Stimulated activated CD8-positive, alpha-beta memory T cell treated with anti-CD3 and anti-CD28 coated beads, Interleukin-4, amount 100 ng/mL, for 48 hours (primary cell): ENCODE measurements around the gene RAB3A.
A peak's percentile ranks its signal among the peaks of the same experiment; 100 is the strongest.

ENCODE experiments used
- DNase-seq: peaks from one replicate; pipeline ENCODE4 v3.0.0-alpha.2; 2020

RAB3A gene

DNA sequence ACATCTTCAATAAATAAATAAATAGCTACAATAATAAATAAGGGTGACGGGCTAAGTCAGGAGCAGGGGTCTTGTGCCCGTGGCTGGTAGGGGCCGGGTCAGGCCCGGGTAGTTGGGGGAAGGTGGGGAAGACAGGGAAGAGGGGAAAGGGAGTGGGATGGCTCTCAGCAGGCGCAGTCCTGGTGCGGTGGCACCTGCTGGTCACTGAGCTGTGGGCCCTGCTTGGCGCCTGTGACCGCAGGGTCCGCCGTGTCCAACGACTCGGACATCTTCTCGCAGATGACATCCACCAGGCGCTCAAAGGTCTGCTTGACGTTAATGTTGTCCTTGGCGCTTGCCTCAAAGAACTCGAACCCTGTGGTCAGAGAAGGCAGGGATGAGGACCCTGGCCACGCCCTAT lies 6.5 kb downstream of the RAB3A start:
- no peak for DNase-seq

DNA sequence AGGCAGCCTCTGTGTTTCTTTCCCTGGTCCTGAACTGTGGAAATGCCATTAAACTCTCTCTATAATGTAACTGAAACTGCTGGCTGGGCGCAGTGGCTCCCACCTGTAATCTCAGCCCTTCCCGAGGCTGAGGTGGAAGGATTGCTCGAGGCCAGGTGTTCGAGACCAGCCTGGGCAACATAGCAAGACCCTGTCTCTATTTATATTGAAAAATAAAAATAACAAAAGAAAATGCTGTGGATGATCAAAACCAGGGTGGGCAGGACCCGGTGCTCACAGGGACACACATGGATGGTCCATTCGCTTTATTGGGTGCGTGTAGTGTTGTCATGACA lies 7.4 kb downstream of the RAB3A start:
- DNase-seq: no peak

GRCh38 chr19:18194554-18195238 lies 9.1 kb downstream of the RAB3A start:
- peak; percentile 63 for DNase-seq

DNA sequence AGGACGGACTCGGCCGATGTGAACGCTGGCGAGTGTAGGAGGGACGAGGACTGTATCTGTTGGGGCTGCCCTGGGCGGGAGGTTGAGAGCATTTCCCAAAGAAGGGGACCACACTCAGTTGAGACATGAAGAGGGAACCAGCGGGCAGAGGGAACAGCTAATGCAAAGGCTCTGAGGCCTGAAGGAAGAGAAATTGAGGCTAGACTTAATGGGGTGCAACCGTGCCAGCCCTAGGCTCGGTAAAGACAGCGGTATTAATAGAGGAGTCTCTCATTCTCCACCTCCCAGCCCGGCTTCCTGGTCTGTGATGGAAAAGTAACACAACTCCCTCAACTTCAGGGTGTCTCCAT lies 9.7 kb downstream of the RAB3A start:
- DNase-seq: no peak

DNA sequence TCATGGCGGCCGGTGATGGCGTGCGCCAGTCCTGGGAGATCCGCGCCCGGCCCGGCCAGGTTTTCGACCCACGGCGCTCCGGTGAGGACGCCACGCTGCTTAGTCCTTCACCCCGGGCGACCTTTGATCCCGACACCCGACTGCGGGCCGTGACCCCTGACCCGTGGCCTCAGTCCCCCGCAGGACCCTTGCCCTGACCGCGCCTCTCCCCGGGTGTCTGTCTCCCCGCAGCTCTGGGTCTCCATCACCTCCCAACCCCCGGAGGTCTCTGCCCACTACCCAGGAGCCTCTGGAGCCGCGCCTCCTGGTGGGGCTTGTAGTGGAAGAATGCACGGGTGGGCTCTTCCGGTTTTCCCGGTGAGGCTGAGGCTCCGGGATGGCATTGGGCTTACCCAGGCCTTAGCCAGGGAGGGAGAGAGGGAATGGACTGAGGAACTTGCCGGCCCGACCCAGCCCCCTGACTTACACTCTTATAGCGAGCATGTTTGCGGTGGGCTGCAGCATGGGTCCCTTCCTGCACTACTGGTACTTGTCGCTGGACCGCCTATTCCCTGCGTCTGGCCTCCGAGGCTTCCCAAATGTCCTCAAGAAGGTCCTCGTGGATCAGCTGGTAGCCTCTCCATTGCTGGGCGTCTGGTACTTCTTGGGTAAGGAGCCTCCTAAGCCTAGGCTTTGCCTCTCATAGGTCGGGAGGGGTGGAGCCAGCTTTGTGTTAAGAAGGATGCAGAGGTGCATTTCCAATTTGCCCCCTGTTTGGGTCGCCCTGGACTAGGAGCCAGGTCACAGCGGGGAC lies 10.3 kb downstream of the RAB3A start:
- peak; percentile 35 for DNase-seq

GRCh38 chr19:18192673-18193387 lies 11.0 kb downstream of the RAB3A start, which contains the start of gene MPV17L2:
Gene MPV17L2, plus strand, starts transcription at chr19:18193218. Its CDS starts 64 bp downstream, at chr19:18193282.
- peak; percentile 98 for DNase-seq

- DNase-seq: no peak
Measured at GRCh38 chr19:18191640-18192062, 12.2 kb downstream of the RAB3A start.

DNA sequence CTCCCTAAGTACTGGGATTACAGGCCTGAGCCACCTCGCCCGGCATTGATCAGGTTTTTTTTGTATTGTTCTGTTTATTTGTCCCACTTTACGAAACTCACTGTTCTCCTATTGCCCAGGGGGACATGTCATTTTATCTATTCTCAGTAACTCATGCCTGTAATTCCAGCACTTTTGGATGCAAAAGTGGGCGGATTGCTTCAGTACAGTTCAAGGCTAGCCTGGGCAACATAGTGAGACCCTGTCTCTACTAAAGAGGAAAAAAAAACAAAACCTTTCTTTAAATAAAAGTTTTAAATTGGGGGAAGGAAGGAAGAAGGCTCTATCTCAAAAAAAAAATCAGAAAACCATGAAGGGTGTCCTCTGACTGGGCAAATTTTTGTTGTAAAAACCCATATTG lies 13.6 kb downstream of the RAB3A start:
- DNase-seq: no peak

DNA sequence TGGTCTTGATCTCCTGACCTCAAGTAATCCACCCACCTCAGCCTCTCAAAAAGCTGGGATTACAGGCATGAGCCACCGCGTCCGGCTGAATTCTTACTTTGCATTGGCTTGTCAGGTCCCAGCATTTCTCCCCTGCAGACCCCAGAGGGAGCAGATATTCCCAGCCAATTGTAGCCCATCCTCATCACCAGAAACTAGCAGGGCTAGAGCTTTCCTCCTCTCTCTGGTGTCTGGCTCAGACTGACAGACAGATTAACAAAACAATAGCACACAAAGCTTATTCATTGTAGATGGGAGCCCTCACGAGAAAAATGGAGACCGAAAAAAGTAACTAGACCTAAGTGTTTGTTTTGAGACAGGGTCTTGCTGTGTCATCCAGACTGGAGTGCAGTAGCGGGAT lies 18.3 kb downstream of the RAB3A start:
- DNase-seq: no peak

GRCh38 chr19:18183529-18183928 lies 20.3 kb downstream of the RAB3A start:
- DNase-seq: no peak

DNA sequence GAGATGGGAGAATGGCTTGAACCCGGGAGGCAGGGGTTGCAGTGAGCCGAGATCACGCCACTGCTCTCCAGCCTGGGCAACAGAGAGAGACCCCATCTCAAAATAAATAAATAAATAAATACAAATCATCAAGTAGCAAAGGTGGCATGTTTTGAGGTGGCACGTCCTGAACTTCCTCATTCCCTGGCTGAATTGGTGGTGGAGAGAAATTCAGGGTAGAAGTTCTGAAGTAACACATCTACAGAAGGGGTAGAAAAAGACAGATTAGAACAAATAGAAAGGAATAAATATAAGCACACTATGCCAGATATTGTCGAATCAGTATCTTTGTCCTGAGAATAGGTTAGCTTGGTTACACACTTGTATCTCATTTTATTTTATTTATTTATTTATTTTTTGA lies 23.9 kb downstream of the RAB3A start:
- DNase-seq: no peak

DNA sequence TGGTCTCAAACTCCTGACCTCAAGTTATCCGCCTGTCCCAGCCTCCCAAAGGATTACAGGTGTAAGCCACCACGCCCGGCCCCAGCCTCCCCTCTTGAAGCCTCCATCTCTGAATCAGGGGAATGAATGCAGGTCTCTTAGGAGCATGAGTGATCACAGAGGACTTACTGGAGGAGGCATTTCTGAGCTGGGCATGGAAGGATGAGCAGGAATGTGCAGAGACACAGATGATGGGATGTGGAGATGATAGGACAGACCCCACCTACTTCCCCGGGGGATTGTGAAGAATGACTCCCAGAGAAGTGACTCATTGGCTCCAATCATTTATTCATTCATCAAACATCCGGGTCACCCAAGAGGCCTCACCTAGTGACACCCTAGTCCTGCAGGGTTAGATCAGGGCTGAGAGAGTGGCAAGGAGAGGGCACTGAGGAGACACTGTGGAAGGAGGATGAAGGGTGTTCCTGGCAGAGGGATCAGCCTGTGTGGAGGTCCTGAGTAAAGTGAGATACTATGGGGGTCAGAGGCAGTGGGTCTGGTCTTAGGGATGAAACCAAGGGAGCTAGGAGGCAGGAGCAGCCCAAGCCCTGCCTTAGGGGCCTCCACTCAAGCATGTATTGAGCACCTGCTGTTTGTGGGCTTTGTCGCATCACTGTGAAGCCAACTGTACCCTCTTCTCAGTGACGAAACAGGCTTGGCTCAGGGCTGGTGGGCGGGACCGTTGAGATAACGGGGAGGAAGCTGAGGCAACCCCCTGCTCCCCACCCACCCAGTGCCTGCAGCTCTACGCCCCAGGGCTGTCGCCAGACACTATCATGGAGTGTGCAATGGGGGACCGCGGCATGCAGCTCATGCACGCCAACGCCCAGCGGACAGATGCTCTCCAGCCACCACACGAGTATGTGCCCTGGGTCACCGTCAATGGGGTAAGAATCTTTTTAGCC lies 27.2 kb downstream of the RAB3A start:
- no peak for DNase-seq

- DNase-seq: no peak
Measured at GRCh38 chr19:18174983-18175382, 28.9 kb downstream of the RAB3A start.

DNA sequence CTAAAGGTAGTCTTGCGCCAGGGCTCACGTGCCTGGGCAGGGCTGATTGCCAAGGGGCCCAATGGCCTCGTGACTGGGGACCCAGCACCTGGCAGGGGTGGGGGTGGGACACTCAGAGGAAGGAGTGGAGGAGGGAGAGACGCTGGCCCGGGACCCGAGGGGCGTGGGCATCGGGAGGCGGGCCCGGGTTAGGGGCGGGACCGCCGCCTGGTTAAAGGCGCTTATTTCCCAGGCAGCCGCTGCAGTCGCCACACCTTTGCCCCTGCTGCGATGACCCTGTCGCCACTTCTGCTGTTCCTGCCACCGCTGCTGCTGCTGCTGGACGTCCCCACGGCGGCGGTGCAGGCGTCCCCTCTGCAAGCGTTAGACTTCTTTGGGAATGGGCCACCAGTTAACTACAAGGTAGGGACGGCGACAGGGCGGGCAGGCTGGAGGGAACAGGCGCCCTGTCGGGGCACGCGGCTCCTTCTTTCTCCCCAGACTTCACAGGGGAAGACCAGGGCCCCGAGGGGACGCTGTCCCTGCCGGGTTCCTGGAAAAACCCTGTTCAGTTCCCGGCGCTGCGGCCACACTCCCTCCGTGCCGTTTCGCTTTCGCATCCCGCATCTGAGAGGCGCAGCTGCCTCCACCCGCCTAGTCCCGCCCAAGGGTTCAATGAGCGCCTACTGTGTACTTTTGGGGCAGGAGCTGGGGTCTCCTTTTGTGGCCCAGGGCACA lies 30.1 kb downstream of the RAB3A start, which contains the start of gene IFI30:
Gene IFI30, plus strand, starts transcription at position 242 of the 717 bp plus-strand sequence. Its CDS starts 29 bp downstream, at position 271.
- DNase-seq: peak; percentile 79

GRCh38 chr19:18173054-18173571 lies 30.7 kb downstream of the RAB3A start:
- no peak for DNase-seq

DNA sequence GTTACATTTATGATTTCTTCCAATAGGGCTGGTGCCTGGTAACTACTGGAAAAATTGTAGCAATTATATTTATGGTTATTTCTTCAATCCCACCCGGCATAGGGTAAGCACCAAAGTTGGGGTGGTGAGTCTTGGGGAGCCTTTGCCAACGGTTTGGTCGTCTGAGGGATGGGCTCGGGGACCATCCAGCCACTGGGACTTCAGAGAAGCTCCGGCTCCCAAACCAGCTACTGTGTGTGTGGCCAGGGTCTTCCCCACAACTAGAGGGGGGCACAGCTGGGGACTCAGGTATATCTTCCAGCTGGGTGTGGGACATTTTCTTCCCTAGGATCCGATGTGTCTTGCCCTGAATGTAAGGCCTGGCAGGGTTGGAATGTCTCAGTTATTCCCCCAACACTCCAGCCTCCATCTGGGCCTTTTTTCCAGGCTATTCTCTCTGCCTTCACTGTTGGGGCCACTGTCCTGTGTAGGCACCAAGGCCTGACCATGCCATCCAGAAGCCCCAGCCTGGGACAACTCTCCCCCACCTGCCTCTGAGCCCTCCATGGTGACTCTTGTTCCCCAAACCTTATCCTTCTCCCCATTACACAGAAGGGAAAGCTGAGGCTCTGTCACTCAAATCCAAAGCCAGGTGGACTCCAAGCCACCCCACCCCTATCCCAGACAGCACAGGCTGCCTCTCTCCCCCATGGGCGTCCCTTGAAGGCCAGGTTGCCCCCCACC lies 31.4 kb downstream of the RAB3A start:
- DNase-seq: no peak

- no peak for DNase-seq
Measured at GRCh38 chr19:18171605-18172327, 32.1 kb downstream of the RAB3A start.

DNA sequence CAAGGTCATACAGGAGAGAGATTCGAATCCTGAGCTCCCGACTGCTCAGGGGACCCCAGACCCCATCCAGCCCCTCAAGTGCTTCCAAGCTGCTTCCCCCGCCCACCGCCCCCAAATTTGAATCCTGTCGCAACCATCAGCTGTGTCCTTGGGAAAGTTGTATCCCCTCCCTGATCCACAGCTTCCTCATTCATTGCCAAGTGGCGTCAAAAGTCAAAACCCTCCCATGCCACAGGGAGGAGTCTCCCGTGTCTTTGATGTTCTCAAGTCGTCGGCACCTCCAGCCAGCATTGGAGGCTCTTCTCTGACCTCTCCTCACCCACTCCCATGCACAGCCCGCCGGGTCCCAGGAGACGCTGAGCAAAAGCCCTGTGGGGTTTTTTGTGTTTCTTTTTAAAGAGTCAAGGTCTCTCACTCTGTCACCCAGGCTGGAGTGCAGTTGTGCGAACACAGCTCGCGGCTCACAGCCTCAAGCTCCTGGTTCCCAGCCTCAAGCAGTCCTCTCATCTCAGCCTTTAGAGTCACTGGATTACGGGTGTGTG lies 33.1 kb downstream of the RAB3A start:
- DNase-seq: no peak

DNA sequence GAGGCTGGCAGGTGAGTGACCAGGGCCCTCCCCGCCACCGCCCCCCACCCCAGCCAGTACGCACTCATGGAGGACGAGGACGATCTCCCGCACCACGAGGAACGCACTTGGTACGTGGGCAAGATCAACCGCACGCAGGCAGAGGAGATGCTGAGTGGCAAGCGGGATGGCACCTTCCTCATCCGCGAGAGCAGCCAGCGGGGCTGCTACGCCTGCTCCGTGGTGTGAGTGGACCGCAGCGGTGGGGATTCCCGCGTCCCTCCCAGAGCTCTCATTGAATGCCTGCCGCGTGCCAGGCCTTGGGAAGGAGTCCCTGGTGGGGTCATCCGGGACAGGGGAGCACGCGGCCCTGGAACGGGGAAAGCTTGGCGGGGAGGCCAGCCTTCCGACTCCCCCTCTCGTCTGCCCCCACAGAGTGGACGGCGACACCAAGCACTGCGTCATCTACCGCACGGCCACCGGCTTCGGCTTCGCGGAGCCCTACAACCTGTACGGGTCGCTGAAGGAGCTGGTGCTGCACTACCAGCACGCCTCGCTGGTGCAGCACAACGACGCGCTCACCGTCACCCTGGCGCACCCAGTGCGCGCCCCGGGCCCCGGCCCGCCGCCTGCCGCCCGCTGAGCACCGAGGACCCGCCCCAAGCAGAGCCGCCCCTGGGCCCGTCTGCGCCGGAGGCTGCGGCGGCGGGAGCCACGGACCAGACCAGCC lies 35.0 kb downstream of the RAB3A start:
- DNase-seq: no peak
